Lower lobe of right lung (tissue), 2 donors: ENCODE results near the gene CDYL2. TPM values are rescaled to one million over a fixed set of nuclear protein-coding genes. Genes with fewer than 3 reads are reported as not detected.

Experiments used
- ATAC-seq, 2 donors: fragments of 200-7000 bp; cut with Tn5 transposase; one replicate each; pipeline ENCODE4 v1.9.1; 2020 to 2022; ENCODE audit warnings: mild to moderate bottlenecking in 2 of 2, moderate library complexity in 2 of 2
- DNase-seq: peaks from one replicate; pipeline ENCODE4 v3.0.0-alpha.2; 2020
- H3K27ac ChIP-seq: fragments of 200-600 bp; one replicate; pipeline ENCODE4 v1.8.0; 2022
- H3K27me3 ChIP-seq: fragments of 200-600 bp; one replicate; pipeline ENCODE4 v1.8.0; 2022; ENCODE audit warnings: low read depth
- H3K36me3 ChIP-seq: fragments of 200-600 bp; one replicate; pipeline ENCODE4 v1.8.0; 2022; ENCODE audit warnings: mild to moderate bottlenecking
- H3K4me1 ChIP-seq: fragments of 200-600 bp; one replicate; pipeline ENCODE4 v1.8.0; 2022
- H3K4me3 ChIP-seq: fragments of 200-600 bp; one replicate; pipeline ENCODE4 v1.8.0; 2022; ENCODE audit warnings: mild to moderate bottlenecking
- H3K9me3 ChIP-seq: fragments of 200-600 bp; one replicate; pipeline ENCODE4 v1.8.0; 2022
- CTCF ChIP-seq: fragments of 200-600 bp; IDR thresholded peaks from one replicate; pipeline ENCODE4 v1.8.0; 2022; ENCODE audit warnings: antibody characterized with exemption, mild to moderate bottlenecking
- intact Hi-C: fragments of 100-400 bp; cut with DNase I; formaldehyde crosslinking; loops from one replicate; pipeline ENCODE4 v1.11.0; 2022
- total RNA-seq: library from RNA; stranded (reverse); fragmentation: NEBNext Ultra II Directional; extraction: Animal tissue kit (Norgen Biotek cat#: 25700); gene quantifications from one replicate; pipeline ENCODE4 v1.2.1, GENCODE V29; 2021
- donor health status: DM: no; HTN: yes; CAD: no; lungs with severe emphysema.

Gene CDYL2
- total RNA-seq, 1 donor from 2014 or later = 14.7 TPM

DNA sequence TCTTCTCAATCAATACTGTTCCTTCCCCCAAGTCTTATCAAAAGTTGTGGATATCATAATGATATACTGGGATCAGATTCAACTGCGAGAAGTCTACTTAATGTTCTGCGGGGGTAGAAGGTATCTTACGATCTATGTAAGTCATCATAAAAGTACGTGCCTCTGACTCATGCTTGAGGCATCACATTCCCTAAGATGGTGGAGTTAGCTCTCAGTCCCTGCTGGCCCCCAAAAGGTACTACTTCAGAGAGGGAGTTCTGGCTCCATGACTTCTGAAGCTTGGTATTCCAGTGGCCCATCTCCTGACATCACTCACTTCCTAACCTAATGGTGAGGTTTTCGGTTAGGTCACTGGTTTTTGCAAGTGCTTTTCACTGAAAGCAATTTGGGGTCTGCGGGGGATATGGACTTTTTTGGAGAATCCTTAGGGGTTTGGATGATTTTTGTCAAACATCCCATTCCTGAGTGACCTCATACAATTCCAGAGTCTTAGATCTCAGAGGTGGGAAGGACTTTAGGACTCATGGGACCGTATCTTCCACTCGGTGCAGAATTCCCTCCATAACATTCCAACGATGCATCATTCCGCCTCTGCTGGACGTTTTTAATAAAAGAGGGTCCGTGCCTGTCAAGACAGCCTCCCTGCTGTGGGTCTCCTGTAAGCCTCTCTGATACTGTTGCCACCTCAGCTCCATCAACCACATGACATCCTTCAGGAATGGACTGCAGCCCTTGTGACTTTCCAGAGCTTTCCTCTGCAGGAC is 189.3 kb downstream of the CDYL2 start:
- H3K27ac ChIP-seq = no peak overlapping the region
- no peak overlapping the region for H3K4me3 ChIP-seq
- H3K4me1 ChIP-seq = no peaks in the 10 kb centered on the region
- no peak for DNase-seq
- no peak for ATAC-seq
- no peaks in the 10 kb centered on the region for H3K9me3 ChIP-seq
- TF ChIP-seq CTCF = no peak
- no peaks in the 10 kb centered on the region for H3K27me3 ChIP-seq
- intact Hi-C loops = no loop called here
- H3K36me3 ChIP-seq = peaks cover 9% of the 10 kb centered on the region

- no peak for TF ChIP-seq CTCF
- no peak for DNase-seq
- ATAC-seq = no peak
- Histone ChIP-seq H3K9me3 (no peaks in the 10 kb centered on the region), H3K4me3 (no peak overlapping the region), H3K27ac (no peak overlapping the region), H3K36me3 (peaks cover 7% of the 10 kb centered on the region), H3K27me3 (no peaks in the 10 kb centered on the region), H3K4me1 (no peaks in the 10 kb centered on the region)
- intact Hi-C loops = no loop called here
These were observed 191.9 kb downstream of the CDYL2 start for GRCh38 chr16:80612461-80613017.

DNA sequence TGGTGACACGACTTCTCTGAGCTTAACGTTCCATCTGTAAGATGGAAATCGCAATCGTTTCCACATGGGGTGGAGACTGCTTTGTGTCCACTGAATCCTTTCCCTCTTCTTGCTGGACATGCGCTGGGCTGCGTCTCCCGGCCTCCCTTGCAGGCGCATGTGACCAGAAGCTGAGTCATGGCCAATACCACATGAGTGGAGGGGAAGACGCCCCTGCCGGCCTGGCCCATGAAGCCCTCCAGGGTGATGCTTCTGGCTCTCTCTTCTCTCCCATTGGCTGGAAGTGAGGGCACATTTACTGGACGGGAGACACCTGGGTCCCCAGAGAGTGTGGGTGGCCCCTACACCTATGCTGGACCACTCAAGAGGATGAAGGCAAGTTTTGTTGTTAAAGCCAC is 192.5 kb downstream of the CDYL2 start:
- DNase-seq (no peak), ATAC-seq (no peak)
- Histone ChIP-seq H3K4me1 (no peaks in the 10 kb centered on the region), H3K27me3 (no peaks in the 10 kb centered on the region), H3K4me3 (no peak overlapping the region), H3K36me3 (peaks cover 7% of the 10 kb centered on the region), H3K9me3 (no peaks in the 10 kb centered on the region), H3K27ac (no peak overlapping the region)
- intact Hi-C loops = no loop called here
- TF ChIP-seq CTCF = no peak

DNA sequence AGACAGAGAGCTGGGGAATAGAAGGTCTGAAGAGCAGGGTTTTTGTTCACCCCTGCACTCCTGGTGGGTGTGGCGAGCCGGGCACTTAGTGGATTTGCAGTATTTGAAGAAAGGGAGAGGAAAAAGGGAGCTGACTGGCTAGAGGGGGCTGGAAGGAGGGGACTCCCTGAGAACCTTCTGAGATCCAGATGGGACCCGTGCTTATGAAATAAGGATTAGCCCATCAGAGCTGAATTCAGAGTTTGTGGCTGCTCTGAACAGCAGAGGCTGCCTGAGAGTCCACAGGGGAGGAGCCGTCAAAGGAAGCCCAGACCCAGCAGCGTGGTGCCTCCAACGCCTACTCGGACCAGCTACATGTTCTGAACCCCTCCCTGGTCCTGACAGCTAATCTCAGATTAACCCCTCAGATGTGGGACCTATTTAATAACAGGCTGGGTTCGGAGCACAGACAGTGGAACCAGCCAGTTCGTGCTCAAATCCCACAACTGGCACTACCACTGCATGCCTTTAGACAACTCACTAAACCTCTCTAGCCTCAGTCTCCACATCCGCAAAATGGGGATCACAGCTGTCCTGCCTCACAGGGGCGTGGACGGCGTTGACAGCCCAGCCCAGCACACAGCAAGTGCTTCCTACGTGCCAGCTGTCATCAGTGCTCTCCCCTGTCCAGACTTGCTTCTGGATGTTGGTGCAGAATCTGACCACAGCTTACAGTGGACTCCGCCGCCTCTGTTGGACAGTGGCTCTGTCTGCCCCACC is 193.0 kb downstream of the CDYL2 start:
- ATAC-seq (no peak), DNase-seq (no peak)
- Histone ChIP-seq H3K4me3 (no peak overlapping the region), H3K27me3 (no peaks in the 10 kb centered on the region), H3K4me1 (no peaks in the 10 kb centered on the region), H3K27ac (no peak overlapping the region), H3K36me3 (peaks cover 7% of the 10 kb centered on the region), H3K9me3 (no peaks in the 10 kb centered on the region)
- intact Hi-C loops = no loop called here
- TF ChIP-seq CTCF = no peak

DNA sequence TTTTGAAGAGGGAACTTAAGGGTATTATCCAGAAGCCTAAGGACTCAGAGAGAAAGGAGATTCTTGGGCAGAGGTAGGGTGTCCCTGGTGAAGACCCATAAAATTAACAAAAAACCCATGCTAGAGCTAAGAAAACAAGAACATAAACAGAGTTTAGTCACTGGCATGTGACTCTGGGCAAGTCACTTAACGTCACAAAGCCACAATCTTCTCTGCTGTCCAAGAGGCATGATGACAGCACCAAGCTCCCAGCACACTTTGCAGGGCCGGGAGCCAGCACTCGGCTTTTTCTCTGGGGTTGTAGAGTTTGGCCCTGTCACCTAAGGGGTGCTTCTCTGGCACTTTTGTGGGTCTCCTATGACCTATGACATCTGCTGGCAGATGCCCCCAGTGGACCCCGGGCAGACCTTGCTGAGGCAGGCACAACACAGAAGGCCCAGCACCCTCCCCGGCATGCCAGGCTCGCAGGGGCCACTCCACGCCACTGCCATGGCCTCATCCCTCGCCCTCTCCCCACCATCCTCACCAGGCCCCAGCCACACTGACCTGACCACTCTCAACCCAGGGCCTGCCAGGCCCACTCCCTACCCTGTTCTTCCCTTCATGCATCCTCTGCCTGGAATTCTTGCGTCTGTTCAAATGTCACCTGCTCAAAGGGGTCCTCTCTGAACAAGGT is 193.8 kb downstream of the CDYL2 start:
- Histone ChIP-seq H3K4me1 (no peaks in the 10 kb centered on the region), H3K27me3 (no peaks in the 10 kb centered on the region), H3K36me3 (peaks cover 7% of the 10 kb centered on the region), H3K4me3 (no peak overlapping the region), H3K9me3 (no peaks in the 10 kb centered on the region), H3K27ac (no peak overlapping the region)
- ATAC-seq (no peak), DNase-seq (no peak)
- TF ChIP-seq CTCF = no peak
- intact Hi-C loops = no loop called here
